Mucosa of rectum (tissue), 2 donors: ENCODE data around the gene SPPL3.

Source experiments
- H3K27ac ChIP-seq, 2 donors: one replicate each; pipeline ENCODE4 v1.7.0; 2013; ENCODE audit warnings: inconsistent platforms in 2 of 2, low read depth in 2 of 2, low read length in 2 of 2
- H3K27me3 ChIP-seq, 2 donors: one replicate each; pipeline ENCODE4 v1.7.0; 2013; ENCODE audit warnings: low read length in 2 of 2; ENCODE audit not compliant: control insufficient read depth in 2 of 2, insufficient read depth in 2 of 2
- H3K36me3 ChIP-seq, 2 donors: one replicate each; pipeline ENCODE4 v1.7.0; 2013; ENCODE audit warnings: low read length in 2 of 2; ENCODE audit not compliant: control insufficient read depth in 2 of 2, insufficient read depth in 2 of 2
- H3K4me1 ChIP-seq, 2 donors: one replicate each; pipeline ENCODE4 v1.7.0; 2013; ENCODE audit warnings: low read length in 2 of 2, mild to moderate bottlenecking in 1 of 2; ENCODE audit not compliant: control insufficient read depth in 2 of 2, insufficient read depth in 2 of 2
- H3K4me3 ChIP-seq, 2 donors: one replicate each; pipeline ENCODE4 v1.7.0; 2013; ENCODE audit warnings: low read length in 2 of 2
- H3K9ac ChIP-seq, 2 donors: one replicate each; pipeline ENCODE4 v1.7.0; 2013; ENCODE audit warnings: low read length in 2 of 2, low read depth in 1 of 2, mild to moderate bottlenecking in 1 of 2
- H3K9me3 ChIP-seq, 2 donors: one replicate each; pipeline ENCODE4 v1.7.0; 2013; ENCODE audit warnings: low read length in 2 of 2; ENCODE audit not compliant: control insufficient read depth in 2 of 2
- donor health status: healthy.
- donor health status: Normal muscosa, but diverticular disease.

SPPL3 gene

GRCh38 chr12:120757949-120758348, 146.2 kb downstream of the SPPL3 start:
- H3K9me3 ChIP-seq: no peaks in the 10 kb centered on the region
- peaks cover 21 to 25% of the 10 kb centered on the region in 2 donors for H3K36me3 ChIP-seq
- H3K4me1 ChIP-seq: peaks cover 4 to 11% of the 10 kb centered on the region in 2 donors
- no peaks in the 10 kb centered on the region for H3K27me3 ChIP-seq
- H3K9ac ChIP-seq: no peak overlapping the region
- H3K4me3 ChIP-seq: no peak overlapping the region
- no peak overlapping the region for H3K27ac ChIP-seq

GRCh38 chr12:120757226-120757742, 146.9 kb downstream of the SPPL3 start:
- Histone ChIP-seq H3K36me3 (peaks cover 19 to 21% of the 10 kb centered on the region in 2 donors), H3K4me3 (no peak overlapping the region), H3K27me3 (no peaks in the 10 kb centered on the region), H3K9me3 (no peaks in the 10 kb centered on the region), H3K27ac (peak overlapping the region; percentile 0 to 16), H3K4me1 (peaks cover 4 to 11% of the 10 kb centered on the region in 2 donors), H3K9ac (no peak overlapping the region)

GRCh38 chr12:120755269-120755668, 148.9 kb downstream of the SPPL3 start:
- Histone ChIP-seq H3K4me1 (peaks cover 4 to 11% of the 10 kb centered on the region in 2 donors), H3K27me3 (no peaks in the 10 kb centered on the region), H3K27ac (no peak overlapping the region), H3K9ac (no peak overlapping the region), H3K4me3 (no peak overlapping the region), H3K36me3 (peaks cover 6 to 7% of the 10 kb centered on the region in 2 donors), H3K9me3 (no peaks in the 10 kb centered on the region)

GRCh38 chr12:120754792-120755191, 149.4 kb downstream of the SPPL3 start:
- peaks cover 3% of the 10 kb centered on the region in 2 donors for H3K36me3 ChIP-seq

GRCh38 chr12:120751389-120751788, 152.8 kb downstream of the SPPL3 start:
- H3K27ac ChIP-seq: no peak overlapping the region
- no peaks in the 10 kb centered on the region for H3K4me1 ChIP-seq
- no peak overlapping the region for H3K9ac ChIP-seq
- H3K9me3 ChIP-seq: no peaks in the 10 kb centered on the region
- no peaks in the 10 kb centered on the region for H3K36me3 ChIP-seq
- H3K4me3 ChIP-seq: no peak overlapping the region
- H3K27me3 ChIP-seq: no peaks in the 10 kb centered on the region

More at GRCh38 chr12:120754792-120755191, 149.4 kb downstream of the SPPL3 start:
- no peaks in the 10 kb centered on the region for H3K27me3 ChIP-seq
- no peak overlapping the region for H3K4me3 ChIP-seq
- H3K9me3 ChIP-seq: no peaks in the 10 kb centered on the region
- no peak overlapping the region for H3K27ac ChIP-seq
- H3K4me1 ChIP-seq: peaks cover 4 to 11% of the 10 kb centered on the region in 2 donors
- H3K9ac ChIP-seq: no peak overlapping the region

- H3K9me3 ChIP-seq: no peaks in the 10 kb centered on the region
- H3K27me3 ChIP-seq: no peaks in the 10 kb centered on the region
- no peak overlapping the region for H3K9ac ChIP-seq
- H3K4me1 ChIP-seq: no peaks in the 10 kb centered on the region
- H3K4me3 ChIP-seq: no peak overlapping the region
- no peaks in the 10 kb centered on the region for H3K36me3 ChIP-seq
- H3K27ac ChIP-seq: no peak overlapping the region
These were observed 153.4 kb downstream of the SPPL3 start for GRCh38 chr12:120750806-120751205.

GRCh38 chr12:120749256-120749655, 154.9 kb downstream of the SPPL3 start:
- Histone ChIP-seq H3K36me3 (no peaks in the 10 kb centered on the region), H3K27ac (no peak overlapping the region), H3K27me3 (no peaks in the 10 kb centered on the region), H3K4me3 (no peak overlapping the region), H3K9me3 (no peaks in the 10 kb centered on the region), H3K9ac (no peak overlapping the region), H3K4me1 (no peaks in the 10 kb centered on the region)

GRCh38 chr12:120748242-120748641, 155.9 kb downstream of the SPPL3 start:
- Histone ChIP-seq H3K36me3 (no peaks in the 10 kb centered on the region), H3K27ac (no peak overlapping the region), H3K4me1 (no peaks in the 10 kb centered on the region), H3K9me3 (no peaks in the 10 kb centered on the region), H3K9ac (no peak overlapping the region), H3K27me3 (no peaks in the 10 kb centered on the region), H3K4me3 (no peak overlapping the region)

- Histone ChIP-seq H3K4me3 (no peak overlapping the region), H3K4me1 (no peaks in the 10 kb centered on the region), H3K9me3 (no peaks in the 10 kb centered on the region), H3K27me3 (no peaks in the 10 kb centered on the region), H3K27ac (no peak overlapping the region), H3K36me3 (no peaks in the 10 kb centered on the region), H3K9ac (no peak overlapping the region)
These were observed 159.2 kb downstream of the SPPL3 start for GRCh38 chr12:120744922-120745493.

GRCh38 chr12:120741476-120742421, 162.4 kb downstream of the SPPL3 start:
- no peak overlapping the region for H3K9ac ChIP-seq
- H3K27ac ChIP-seq: no peak overlapping the region
- H3K4me3 ChIP-seq: no peak overlapping the region
- H3K36me3 ChIP-seq: peaks cover 20 to 24% of the 10 kb centered on the region in 2 donors
- H3K27me3 ChIP-seq: no peaks in the 10 kb centered on the region
- H3K9me3 ChIP-seq: no peaks in the 10 kb centered on the region
- no peaks in the 10 kb centered on the region for H3K4me1 ChIP-seq
